ENCODE measurements around the gene CRABP1.

DNA sequence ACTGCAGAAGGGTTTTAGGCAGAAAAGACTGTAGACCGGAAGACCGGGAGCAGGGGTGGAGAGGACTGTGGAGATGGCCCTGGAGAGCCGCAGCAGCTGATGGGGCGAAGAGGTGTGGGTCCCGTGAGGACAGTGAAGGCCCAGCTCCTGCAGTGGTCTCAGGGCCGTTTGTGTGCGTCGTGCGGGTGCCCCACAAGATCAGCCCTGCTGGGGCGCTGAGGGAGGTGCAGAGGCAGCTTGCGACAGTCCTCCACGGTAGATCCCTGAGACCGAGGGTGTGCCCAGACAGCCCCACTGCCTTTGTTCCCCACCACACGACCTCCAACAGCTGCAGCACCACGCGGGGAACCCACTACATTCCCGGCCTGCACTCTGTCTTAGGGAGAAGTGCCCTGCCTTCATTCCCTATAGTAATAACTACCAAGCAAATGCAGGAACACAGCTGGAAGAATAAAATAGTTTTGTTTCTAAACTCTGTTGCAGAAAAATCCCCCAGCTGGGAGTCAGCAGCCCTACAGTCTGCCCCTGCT lies 19.0 kb upstream of the CRABP1 start:
- TF ChIP-seq, protein P1, sequence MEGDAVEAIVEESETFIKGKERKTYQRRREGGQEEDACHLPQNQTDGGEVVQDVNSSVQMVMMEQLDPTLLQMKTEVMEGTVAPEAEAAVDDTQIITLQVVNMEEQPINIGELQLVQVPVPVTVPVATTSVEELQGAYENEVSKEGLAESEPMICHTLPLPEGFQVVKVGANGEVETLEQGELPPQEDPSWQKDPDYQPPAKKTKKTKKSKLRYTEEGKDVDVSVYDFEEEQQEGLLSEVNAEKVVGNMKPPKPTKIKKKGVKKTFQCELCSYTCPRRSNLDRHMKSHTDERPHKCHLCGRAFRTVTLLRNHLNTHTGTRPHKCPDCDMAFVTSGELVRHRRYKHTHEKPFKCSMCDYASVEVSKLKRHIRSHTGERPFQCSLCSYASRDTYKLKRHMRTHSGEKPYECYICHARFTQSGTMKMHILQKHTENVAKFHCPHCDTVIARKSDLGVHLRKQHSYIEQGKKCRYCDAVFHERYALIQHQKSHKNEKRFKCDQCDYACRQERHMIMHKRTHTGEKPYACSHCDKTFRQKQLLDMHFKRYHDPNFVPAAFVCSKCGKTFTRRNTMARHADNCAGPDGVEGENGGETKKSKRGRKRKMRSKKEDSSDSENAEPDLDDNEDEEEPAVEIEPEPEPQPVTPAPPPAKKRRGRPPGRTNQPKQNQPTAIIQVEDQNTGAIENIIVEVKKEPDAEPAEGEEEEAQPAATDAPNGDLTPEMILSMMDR (IDR thresholded peaks at IDR 0.05), result no peak
- TF ChIP-seq POLR2A (IDR thresholded peaks at IDR 0.05), result no peak

Data from thyroid gland (tissue), 4 donors.